ENCODE data around the gene PEX7.
"Not testable (repeated sequence)": the region's sequence is repeated elsewhere in the genome, so short reads cannot be mapped to it uniquely, and the experiment has no call there.

Gene PEX7

DNA sequence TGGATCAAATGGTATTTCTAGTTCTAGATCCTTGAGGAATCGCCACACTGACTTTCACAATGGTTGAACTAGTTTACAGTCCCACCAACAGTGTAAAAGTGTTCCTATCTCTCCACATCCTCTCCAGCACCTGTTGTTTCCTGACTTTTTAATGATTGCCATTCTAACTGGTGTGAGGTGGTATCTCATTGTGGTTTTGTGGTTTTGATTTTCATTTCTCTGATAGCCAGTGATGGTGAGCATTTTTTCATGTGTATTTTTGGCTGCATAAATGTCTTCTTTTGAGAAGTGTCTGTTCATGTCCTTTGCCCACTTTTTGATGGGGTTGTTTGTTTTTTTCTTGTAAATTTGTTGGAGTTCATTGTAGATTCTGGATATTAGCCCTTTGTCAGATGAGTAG lies 6.8 kb upstream of the PEX7 start:
- not testable (repeated sequence) for DNase-seq (ENCODE audit: low spot score); H2BK120ac ChIP-seq (ENCODE audit: low read depth, low read length); H2AFZ ChIP-seq (ENCODE audit: low read length); H2BK15ac ChIP-seq (ENCODE audit: low read length); H4K8ac ChIP-seq (ENCODE audit: low read depth, low read length); H2AK5ac ChIP-seq (ENCODE audit: low read depth, low read length); H3K79me1 ChIP-seq (ENCODE audit: low read depth, low read length); H3K9ac ChIP-seq (ENCODE audit: low read depth, low read length, poor library complexity); H3K4me3 ChIP-seq (ENCODE audit: low read length in 2 of 2); H3K9me3 ChIP-seq (replicated peaks in 1 of 2; ENCODE audit: control insufficient read depth in 2 of 2, insufficient read depth in 1 of 2, low read depth in 1 of 2, low read length in 2 of 2); H4K91ac ChIP-seq (ENCODE audit: low read depth, low read length, poor library complexity); H3K18ac ChIP-seq (ENCODE audit: low read length); H3K4me1 ChIP-seq (ENCODE audit: control insufficient read depth in 2 of 2, insufficient read depth in 1 of 2, low read depth in 1 of 2, low read length in 2 of 2); H3K23ac ChIP-seq (ENCODE audit: low read depth, low read length, poor library complexity); H2BK12ac ChIP-seq (ENCODE audit: low read length); H2BK5ac ChIP-seq (ENCODE audit: low read length); H3K27ac ChIP-seq (replicated peaks; ENCODE audit: low read length); H3K36me3 ChIP-seq (replicated peaks in 1 of 2; ENCODE audit: control insufficient read depth in 2 of 2, insufficient read depth in 2 of 2, low read length in 2 of 2); H3K14ac ChIP-seq (ENCODE audit: low read length); H3K4ac ChIP-seq (ENCODE audit: low read length); H3K4me2 ChIP-seq (ENCODE audit: insufficient read depth, low read length, poor library complexity, severe bottlenecking)
- no CpG with 5 or more reads among the region's 1 CpG for WGBS, 2 donors (ENCODE audit: extremely low coverage in 2 of 2, insufficient read length in 2 of 2, insufficient replicate concordance in 1 of 2)
- H3K27me3 ChIP-seq (ENCODE audit: control insufficient read depth in 3 of 3, insufficient read depth in 3 of 3, low read depth in 1 of 3, low read length in 3 of 3), result peaks cover 0 to 25% (median 0%) of the 10 kb centered on the region in 3 experiments

DNA sequence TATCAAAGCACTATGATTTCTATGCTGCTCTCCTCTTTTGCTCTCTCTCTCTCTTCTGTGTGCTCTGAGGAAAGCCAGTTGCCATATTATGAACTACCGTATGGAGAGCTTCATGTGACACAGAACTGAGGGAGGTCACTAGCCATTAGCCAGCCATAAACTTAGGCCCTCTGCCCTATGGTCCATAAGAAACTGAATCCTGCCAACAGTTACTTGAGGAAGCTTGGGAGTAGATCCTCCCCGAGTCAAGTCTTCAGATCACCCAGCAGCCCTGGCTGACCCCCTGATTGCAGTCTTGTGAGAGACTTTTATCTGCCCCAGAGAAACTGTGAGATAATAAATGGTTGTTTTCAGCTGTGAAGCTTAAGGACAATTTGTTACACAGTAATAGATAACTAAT lies 5.7 kb upstream of the PEX7 start:
- no peaks in the 10 kb centered on the region for H3K79me1 ChIP-seq (ENCODE audit: low read depth, low read length)
- no peak for DNase-seq (ENCODE audit: low spot score)
- no peak overlapping the region for H2BK12ac ChIP-seq (ENCODE audit: low read length)
- H3K9me3 ChIP-seq (replicated peaks in 1 of 2; ENCODE audit: control insufficient read depth in 2 of 2, insufficient read depth in 1 of 2, low read depth in 1 of 2, low read length in 2 of 2), result no peaks in the 10 kb centered on the region
- H3K4ac ChIP-seq (ENCODE audit: low read length), result no peak overlapping the region
- no peak overlapping the region for H2BK5ac ChIP-seq (ENCODE audit: low read length)
- no peak overlapping the region for H3K14ac ChIP-seq (ENCODE audit: low read length)
- no peak overlapping the region for H3K9ac ChIP-seq (ENCODE audit: low read depth, low read length, poor library complexity)
- no peak overlapping the region for H2BK120ac ChIP-seq (ENCODE audit: low read depth, low read length)
- H4K91ac ChIP-seq (ENCODE audit: low read depth, low read length, poor library complexity), result no peak overlapping the region
- no CpG with 5 or more reads among the region's 2 CpGs for WGBS, 2 donors (ENCODE audit: extremely low coverage in 2 of 2, insufficient read length in 2 of 2, insufficient replicate concordance in 1 of 2)
- H3K23ac ChIP-seq (ENCODE audit: low read depth, low read length, poor library complexity), result no peak overlapping the region
- H3K27ac ChIP-seq (replicated peaks; ENCODE audit: low read length), result no peak overlapping the region
- no peak overlapping the region for H3K4me3 ChIP-seq (ENCODE audit: low read length in 2 of 2)
- no peak overlapping the region for H3K4me2 ChIP-seq (ENCODE audit: insufficient read depth, low read length, poor library complexity, severe bottlenecking)
- no peak overlapping the region for H2BK15ac ChIP-seq (ENCODE audit: low read length)
- H2AFZ ChIP-seq (ENCODE audit: low read length), result no peak overlapping the region
- H3K36me3 ChIP-seq (replicated peaks in 1 of 2; ENCODE audit: control insufficient read depth in 2 of 2, insufficient read depth in 2 of 2, low read length in 2 of 2), result no peaks in the 10 kb centered on the region
- H3K27me3 ChIP-seq (ENCODE audit: control insufficient read depth in 3 of 3, insufficient read depth in 3 of 3, low read depth in 1 of 3, low read length in 3 of 3), result peaks cover 0 to 25% (median 0%) of the 10 kb centered on the region in 3 experiments
- H4K8ac ChIP-seq (ENCODE audit: low read depth, low read length), result no peak overlapping the region
- no peak overlapping the region for H2AK5ac ChIP-seq (ENCODE audit: low read depth, low read length)
- no peak overlapping the region for H3K18ac ChIP-seq (ENCODE audit: low read length)
- H3K4me1 ChIP-seq (ENCODE audit: control insufficient read depth in 2 of 2, insufficient read depth in 1 of 2, low read depth in 1 of 2, low read length in 2 of 2), result no peaks in the 10 kb centered on the region

DNA sequence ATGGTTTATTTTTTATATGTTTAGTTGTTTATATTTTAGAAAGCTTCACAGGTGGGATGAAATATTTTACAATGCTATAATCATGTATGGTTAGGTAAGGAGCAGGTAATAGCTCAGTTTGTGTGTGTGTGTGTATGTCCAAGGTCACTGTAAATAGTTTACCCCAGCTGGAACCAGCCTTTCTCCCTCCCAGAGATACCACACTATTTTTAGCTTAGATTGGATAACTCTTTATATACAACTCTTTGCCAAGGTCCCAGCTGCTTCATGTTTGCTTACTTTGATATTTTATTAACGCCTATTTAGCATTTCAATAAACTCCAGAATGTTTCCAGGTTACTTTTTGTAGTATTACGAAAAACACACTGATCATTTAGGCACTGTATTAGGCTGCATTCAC lies 1.8 kb upstream of the PEX7 start:
- H3K27ac ChIP-seq (replicated peaks; ENCODE audit: low read length), result no peak overlapping the region
- H3K9ac ChIP-seq (ENCODE audit: low read depth, low read length, poor library complexity), result no peak overlapping the region
- peaks cover 0 to 3% of the 10 kb centered on the region in 2 donors for H3K4me1 ChIP-seq (ENCODE audit: control insufficient read depth in 2 of 2, insufficient read depth in 1 of 2, low read depth in 1 of 2, low read length in 2 of 2)
- H3K4ac ChIP-seq (ENCODE audit: low read length), result no peak overlapping the region
- H2AK5ac ChIP-seq (ENCODE audit: low read depth, low read length), result no peak overlapping the region
- H3K14ac ChIP-seq (ENCODE audit: low read length), result no peak overlapping the region
- H2BK15ac ChIP-seq (ENCODE audit: low read length), result no peak overlapping the region
- H3K27me3 ChIP-seq (ENCODE audit: control insufficient read depth in 3 of 3, insufficient read depth in 3 of 3, low read depth in 1 of 3, low read length in 3 of 3), result peaks cover 0 to 22% (median 0%) of the 10 kb centered on the region in 3 experiments
- no peak overlapping the region for H2BK12ac ChIP-seq (ENCODE audit: low read length)
- H3K18ac ChIP-seq (ENCODE audit: low read length), result no peak overlapping the region
- no peak overlapping the region for H3K4me2 ChIP-seq (ENCODE audit: insufficient read depth, low read length, poor library complexity, severe bottlenecking)
- no peak overlapping the region for H4K91ac ChIP-seq (ENCODE audit: low read depth, low read length, poor library complexity)
- no peak overlapping the region for H2AFZ ChIP-seq (ENCODE audit: low read length)
- H3K9me3 ChIP-seq (replicated peaks in 1 of 2; ENCODE audit: control insufficient read depth in 2 of 2, insufficient read depth in 1 of 2, low read depth in 1 of 2, low read length in 2 of 2), result peaks cover 0 to 1% of the 10 kb centered on the region in 2 donors
- H3K79me1 ChIP-seq (ENCODE audit: low read depth, low read length), result peaks cover 2% of the 10 kb centered on the region
- H2BK5ac ChIP-seq (ENCODE audit: low read length), result no peak overlapping the region
- H3K4me3 ChIP-seq (ENCODE audit: low read length in 2 of 2), result no peak overlapping the region
- no peak overlapping the region for H4K8ac ChIP-seq (ENCODE audit: low read depth, low read length)
- peaks cover 0 to 6% of the 10 kb centered on the region in 2 donors for H3K36me3 ChIP-seq (replicated peaks in 1 of 2; ENCODE audit: control insufficient read depth in 2 of 2, insufficient read depth in 2 of 2, low read length in 2 of 2)
- no peak overlapping the region for H2BK120ac ChIP-seq (ENCODE audit: low read depth, low read length)
- no CpG with 5 or more reads among the region's 2 CpGs for WGBS, 2 donors (ENCODE audit: extremely low coverage in 2 of 2, insufficient read length in 2 of 2, insufficient replicate concordance in 1 of 2)
- no peak for DNase-seq (ENCODE audit: low spot score)
- no peak overlapping the region for H3K23ac ChIP-seq (ENCODE audit: low read depth, low read length, poor library complexity)

DNA sequence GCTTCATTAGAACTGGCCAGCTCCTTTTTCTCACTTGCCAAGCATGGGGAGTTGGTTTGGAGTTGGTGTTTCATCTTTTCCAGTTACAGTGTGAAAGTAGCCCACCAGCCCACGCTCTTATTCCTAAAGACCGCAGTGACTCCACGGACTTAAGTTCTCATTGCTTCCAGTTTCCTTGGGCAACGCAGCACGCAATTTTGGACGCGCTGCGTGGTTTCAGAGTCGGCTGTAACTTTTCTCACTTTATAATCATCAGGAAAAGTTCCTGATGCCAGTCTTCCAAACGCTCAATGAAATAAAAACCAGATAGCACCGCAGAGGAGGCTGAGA lies 381 bp upstream of the PEX7 start:
- peaks cover 2% of the 10 kb centered on the region for H3K79me1 ChIP-seq (ENCODE audit: low read depth, low read length)
- H3K27me3 ChIP-seq (ENCODE audit: control insufficient read depth in 3 of 3, insufficient read depth in 3 of 3, low read depth in 1 of 3, low read length in 3 of 3), result peaks cover 0 to 16% (median 0%) of the 10 kb centered on the region in 3 experiments
- no peak overlapping the region for H2BK15ac ChIP-seq (ENCODE audit: low read length)
- H3K23ac ChIP-seq (ENCODE audit: low read depth, low read length, poor library complexity), result no peak overlapping the region
- H2BK12ac ChIP-seq (ENCODE audit: low read length), result no peak overlapping the region
- no CpG with 5 or more reads among the region's 11 CpGs for WGBS, 2 donors (ENCODE audit: extremely low coverage in 2 of 2, insufficient read length in 2 of 2, insufficient replicate concordance in 1 of 2)
- H2AK5ac ChIP-seq (ENCODE audit: low read depth, low read length), result no peak overlapping the region
- no peak overlapping the region for H3K4ac ChIP-seq (ENCODE audit: low read length)
- peak overlapping the region; percentile 17 to 59 for H3K4me3 ChIP-seq (ENCODE audit: low read length in 2 of 2)
- no peak overlapping the region for H4K8ac ChIP-seq (ENCODE audit: low read depth, low read length)
- no peak for DNase-seq (ENCODE audit: low spot score)
- H3K9me3 ChIP-seq (replicated peaks in 1 of 2; ENCODE audit: control insufficient read depth in 2 of 2, insufficient read depth in 1 of 2, low read depth in 1 of 2, low read length in 2 of 2), result peaks cover 0 to 1% of the 10 kb centered on the region in 2 donors
- H2BK120ac ChIP-seq (ENCODE audit: low read depth, low read length), result no peak overlapping the region
- H3K14ac ChIP-seq (ENCODE audit: low read length), result no peak overlapping the region
- peaks cover 0 to 3% of the 10 kb centered on the region in 2 donors for H3K4me1 ChIP-seq (ENCODE audit: control insufficient read depth in 2 of 2, insufficient read depth in 1 of 2, low read depth in 1 of 2, low read length in 2 of 2)
- H3K27ac ChIP-seq (replicated peaks; ENCODE audit: low read length), result no peak overlapping the region
- H4K91ac ChIP-seq (ENCODE audit: low read depth, low read length, poor library complexity), result no peak overlapping the region
- H3K4me2 ChIP-seq (ENCODE audit: insufficient read depth, low read length, poor library complexity, severe bottlenecking), result peak overlapping the region; percentile 67
- peaks cover 2 to 20% of the 10 kb centered on the region in 2 donors for H3K36me3 ChIP-seq (replicated peaks in 1 of 2; ENCODE audit: control insufficient read depth in 2 of 2, insufficient read depth in 2 of 2, low read length in 2 of 2)
- H2AFZ ChIP-seq (ENCODE audit: low read length), result peak overlapping the region; percentile 91
- no peak overlapping the region for H2BK5ac ChIP-seq (ENCODE audit: low read length)
- H3K18ac ChIP-seq (ENCODE audit: low read length), result peak overlapping the region; percentile 49
- H3K9ac ChIP-seq (ENCODE audit: low read depth, low read length, poor library complexity), result no peak overlapping the region
